Endothelial cell of umbilical vein (primary cell): ENCODE measurements around the gene SKIDA1.

Experiments
- CTCF ChIP-seq, 2 donors: IDR thresholded peaks; 1 replicate in 1 of 2; 2 replicates in 1 of 2; pipeline ENCODE4 v1.5.1; 2011; ENCODE audit warnings: low read length in 2 of 2, mild to moderate bottlenecking in 2 of 2, moderate library complexity in 2 of 2, control low read depth in 1 of 2, inconsistent platforms in 1 of 2, low read depth in 1 of 2; ENCODE audit not compliant: insufficient read depth in 1 of 2; ENCODE audit errors: extremely low read depth in 1 of 2
- EZH2 ChIP-seq: IDR thresholded peaks from 2 replicates; pipeline ENCODE4 v1.6.1; 2012; ENCODE audit warnings: borderline replicate concordance, low read depth, mild to moderate bottlenecking, moderate library complexity, low read length, inconsistent platforms; ENCODE audit not compliant: severe bottlenecking
- FOS ChIP-seq: IDR thresholded peaks from 2 replicates; pipeline ENCODE4 v1.6.1; 2011; ENCODE audit warnings: mild to moderate bottlenecking, low read length, moderate library complexity, borderline replicate concordance; ENCODE audit not compliant: insufficient read depth
- GATA2 ChIP-seq: IDR thresholded peaks from 2 replicates; pipeline ENCODE4 v1.7.0; 2011; ENCODE audit warnings: low read depth, mild to moderate bottlenecking, moderate library complexity, mixed read lengths, low read length; ENCODE audit not compliant: insufficient read length, insufficient read depth
- JUN ChIP-seq: IDR thresholded peaks from 2 replicates; pipeline ENCODE4 v1.6.1; 2011; ENCODE audit warnings: borderline replicate concordance, low read depth; ENCODE audit not compliant: insufficient read length, insufficient read depth
- MYC ChIP-seq: IDR thresholded peaks from one replicate; pipeline ENCODE4 v1.6.1; 2011; ENCODE audit warnings: mild to moderate bottlenecking, low read depth, low read length
- POLR2A ChIP-seq: IDR thresholded peaks from 2 replicates; pipeline ENCODE4 v1.6.1; 2012; ENCODE audit warnings: low read depth, mild to moderate bottlenecking, control low read depth, low read length
- POLR2AphosphoS5 ChIP-seq: IDR thresholded peaks from 2 replicates; pipeline ENCODE4 v1.6.1; 2012; ENCODE audit warnings: low read depth, mild to moderate bottlenecking, control low read depth, low read length, moderate library complexity; ENCODE audit not compliant: insufficient read depth
- TF ChIP-seq, protein P1 (sequence below): IDR thresholded peaks from 2 replicates; pipeline ENCODE4 v1.6.1; 2011; ENCODE audit not compliant: insufficient read depth, insufficient read length

GRCh38 chr10:21514818-21515351 is 10.6 kb downstream of the SKIDA1 start:
- TF ChIP-seq CTCF (IDR thresholded peaks at IDR 0.05; ENCODE audit: extremely low read depth in 1 of 2, insufficient read depth in 1 of 2, low read depth in 1 of 2, low read length in 2 of 2) (no peak), JUN (no peak), POLR2AphosphoS5 (no peak), POLR2A (no peak), EZH2 (no peak), FOS (no peak), MYC (no peak), GATA2 (no peak)
- TF ChIP-seq, protein P1, sequence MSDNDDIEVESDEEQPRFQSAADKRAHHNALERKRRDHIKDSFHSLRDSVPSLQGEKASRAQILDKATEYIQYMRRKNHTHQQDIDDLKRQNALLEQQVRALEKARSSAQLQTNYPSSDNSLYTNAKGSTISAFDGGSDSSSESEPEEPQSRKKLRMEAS, result no peak
